Measurements from ENCODE around the gene ARHGEF12. TPM values are rescaled to one million over a fixed set of nuclear protein-coding genes. Genes with fewer than 3 reads are reported as not detected.

ARHGEF12 gene
- total RNA-seq, 1 donor from 2014 or later, result 83.1 TPM

DNA sequence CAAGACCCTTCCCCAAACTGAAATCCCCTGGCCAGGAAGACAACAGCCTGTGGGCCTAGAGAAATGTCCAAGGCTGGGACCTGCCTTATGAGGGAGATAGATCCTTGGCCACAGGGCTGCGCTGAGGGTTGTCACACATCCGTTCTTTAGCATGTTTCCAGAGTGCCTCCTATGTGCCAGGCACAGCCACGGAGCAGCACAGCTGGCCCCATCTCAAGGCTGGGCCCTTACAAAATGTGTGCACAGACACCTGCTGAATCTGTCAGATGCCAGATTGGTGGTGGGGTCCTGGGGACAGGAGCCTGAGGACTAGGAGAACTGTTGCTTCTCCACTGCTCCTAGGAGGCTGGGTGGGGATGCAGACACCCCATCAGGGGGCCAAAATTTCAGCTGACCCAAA lies 186.5 kb downstream of the ARHGEF12 start:
- H3K4me1 Mint-ChIP-seq (ENCODE audit: low read depth, unreplicated experiment), result peaks cover 5% of the 10 kb centered on the region
- Histone ChIP-seq H3K27ac (ENCODE audit: low read depth, low read length) (no peak overlapping the region), H3K79me2 (ENCODE audit: insufficient read depth, low read length) (no peaks in the 10 kb centered on the region), H2AFZ (ENCODE audit: low read depth, low read length) (no peak overlapping the region), H4K20me1 (ENCODE audit: insufficient read depth, low read length) (no peaks in the 10 kb centered on the region), H3K4me1 (ENCODE audit: insufficient read depth, low read length) (peaks cover 8% of the 10 kb centered on the region), H3K4me3 (ENCODE audit: insufficient read depth, low read depth, low read length) (no peak overlapping the region), H3K4me2 (ENCODE audit: low read length) (no peak overlapping the region), H3K9me3 (ENCODE audit: insufficient read depth, low read depth, low read length) (no peaks in the 10 kb centered on the region), H3K36me3 (ENCODE audit: insufficient read depth, low read length) (no peaks in the 10 kb centered on the region), H3K9ac (ENCODE audit: low read length) (no peak overlapping the region), H3K27me3 (ENCODE audit: insufficient read depth, low read length) (peaks cover 8% of the 10 kb centered on the region)
- TF ChIP-seq CTCF (IDR thresholded peaks at IDR 0.05; ENCODE audit: insufficient read depth, low read depth, low read length) (no peak), EZH2 (IDR thresholded peaks at IDR 0.05; ENCODE audit: insufficient read depth, low read length) (no peak)
- no peak for DNase-seq (ENCODE audit: low read depth)
- no peak overlapping the region for H3K4me3 Mint-ChIP-seq (ENCODE audit: unreplicated experiment)
- H3K36me3 Mint-ChIP-seq (ENCODE audit: low read depth, unreplicated experiment), result peaks cover 2% of the 10 kb centered on the region
- H3K9me3 Mint-ChIP-seq (ENCODE audit: unreplicated experiment), result no peaks in the 10 kb centered on the region
- peaks cover 35% of the 10 kb centered on the region for H3K27me3 Mint-ChIP-seq (ENCODE audit: low read depth, unreplicated experiment)
- no peak overlapping the region for H3K27ac Mint-ChIP-seq (ENCODE audit: unreplicated experiment)
- FAIRE-seq, result no peak

DNA sequence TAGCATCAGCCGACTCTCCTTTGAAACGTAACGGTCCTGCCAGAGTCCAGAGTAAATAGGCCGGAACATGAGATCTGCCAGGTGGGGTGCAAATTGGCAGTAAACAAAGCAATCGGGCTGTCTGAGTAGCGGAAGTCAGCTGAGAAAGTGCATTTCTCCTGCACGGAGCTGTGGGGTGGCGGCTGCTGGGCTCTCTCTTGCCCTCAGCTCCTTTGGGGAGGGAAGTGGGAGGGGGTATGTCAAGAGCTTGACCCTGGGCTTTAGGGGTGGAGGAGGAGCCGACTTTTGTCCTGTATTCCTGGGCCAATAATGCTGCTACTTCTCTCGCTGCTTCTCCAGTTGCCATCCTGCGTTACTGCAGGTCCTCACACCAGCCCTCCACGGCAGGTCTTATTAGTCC lies 187.0 kb downstream of the ARHGEF12 start:
- Histone ChIP-seq H4K20me1 (ENCODE audit: insufficient read depth, low read length) (no peaks in the 10 kb centered on the region), H3K36me3 (ENCODE audit: insufficient read depth, low read length) (no peaks in the 10 kb centered on the region), H3K79me2 (ENCODE audit: insufficient read depth, low read length) (no peaks in the 10 kb centered on the region), H3K4me2 (ENCODE audit: low read length) (no peak overlapping the region), H3K4me1 (ENCODE audit: insufficient read depth, low read length) (peaks cover 8% of the 10 kb centered on the region), H3K27me3 (ENCODE audit: insufficient read depth, low read length) (peaks cover 8% of the 10 kb centered on the region), H3K27ac (ENCODE audit: low read depth, low read length) (no peak overlapping the region), H2AFZ (ENCODE audit: low read depth, low read length) (no peak overlapping the region), H3K9ac (ENCODE audit: low read length) (no peak overlapping the region), H3K9me3 (ENCODE audit: insufficient read depth, low read depth, low read length) (no peaks in the 10 kb centered on the region), H3K4me3 (ENCODE audit: insufficient read depth, low read depth, low read length) (no peak overlapping the region)
- FAIRE-seq (no peak), DNase-seq (ENCODE audit: low read depth) (no peak)
- Mint-ChIP-seq H3K27me3 (ENCODE audit: low read depth, unreplicated experiment) (peaks cover 35% of the 10 kb centered on the region), H3K4me1 (ENCODE audit: low read depth, unreplicated experiment) (peaks cover 2% of the 10 kb centered on the region), H3K36me3 (ENCODE audit: low read depth, unreplicated experiment) (peaks cover 2% of the 10 kb centered on the region), H3K4me3 (ENCODE audit: unreplicated experiment) (no peak overlapping the region), H3K27ac (ENCODE audit: unreplicated experiment) (no peak overlapping the region), H3K9me3 (ENCODE audit: unreplicated experiment) (no peaks in the 10 kb centered on the region)
- no peak for TF ChIP-seq EZH2 (IDR thresholded peaks at IDR 0.05; ENCODE audit: insufficient read depth, low read length)
- TF ChIP-seq CTCF (IDR thresholded peaks at IDR 0.05; ENCODE audit: insufficient read depth, low read depth, low read length), result no peak

GRCh38 chr11:120524536-120525085 lies 188.4 kb downstream of the ARHGEF12 start:
- no peak for FAIRE-seq
- no peak overlapping the region for H3K27ac ChIP-seq (ENCODE audit: low read depth, low read length)
- H2AFZ ChIP-seq (ENCODE audit: low read depth, low read length), result no peak overlapping the region
- TF ChIP-seq EZH2 (IDR thresholded peaks at IDR 0.05; ENCODE audit: insufficient read depth, low read length) (no peak), CTCF (IDR thresholded peaks at IDR 0.05; ENCODE audit: insufficient read depth, low read depth, low read length) (no peak)
- no peak for DNase-seq (ENCODE audit: low read depth)
- no peak overlapping the region for H3K9ac ChIP-seq (ENCODE audit: low read length)
- peaks cover 2% of the 10 kb centered on the region for H3K4me1 Mint-ChIP-seq (ENCODE audit: low read depth, unreplicated experiment)
- peaks cover 2% of the 10 kb centered on the region for H3K36me3 Mint-ChIP-seq (ENCODE audit: low read depth, unreplicated experiment)
- no peak overlapping the region for H3K4me2 ChIP-seq (ENCODE audit: low read length)
- no peak overlapping the region for H3K27ac Mint-ChIP-seq (ENCODE audit: unreplicated experiment)
- no peak overlapping the region for H3K4me3 Mint-ChIP-seq (ENCODE audit: unreplicated experiment)
- no peaks in the 10 kb centered on the region for H3K9me3 Mint-ChIP-seq (ENCODE audit: unreplicated experiment)
- no peaks in the 10 kb centered on the region for H4K20me1 ChIP-seq (ENCODE audit: insufficient read depth, low read length)
- H3K27me3 Mint-ChIP-seq (ENCODE audit: low read depth, unreplicated experiment), result peaks cover 43% of the 10 kb centered on the region
- H3K27me3 ChIP-seq (ENCODE audit: insufficient read depth, low read length), result peaks cover 8% of the 10 kb centered on the region
- no peaks in the 10 kb centered on the region for H3K36me3 ChIP-seq (ENCODE audit: insufficient read depth, low read length)
- H3K79me2 ChIP-seq (ENCODE audit: insufficient read depth, low read length), result no peaks in the 10 kb centered on the region
- H3K4me1 ChIP-seq (ENCODE audit: insufficient read depth, low read length), result peaks cover 8% of the 10 kb centered on the region
- no peak overlapping the region for H3K4me3 ChIP-seq (ENCODE audit: insufficient read depth, low read depth, low read length)
- no peaks in the 10 kb centered on the region for H3K9me3 ChIP-seq (ENCODE audit: insufficient read depth, low read depth, low read length)
